ENCODE results near the gene PFDN2.
A peak's percentile ranks its signal among the peaks of the same experiment; 100 is the strongest.
"Not testable (repeated sequence)": the region's sequence is repeated elsewhere in the genome, so short reads cannot be mapped to it uniquely, and the experiment has no call there.

PFDN2 gene

GRCh38 chr1:161079436-161080110, 38.3 kb downstream of the PFDN2 start:
- DNase-seq, result no peak

GRCh38 chr1:161077426-161077825, 40.4 kb downstream of the PFDN2 start:
- DNase-seq, result no peak

- DNase-seq, result no peak
These were observed 41.4 kb downstream of the PFDN2 start for GRCh38 chr1:161076410-161076809.

GRCh38 chr1:161074676-161075368, 43.0 kb downstream of the PFDN2 start:
- no peak for DNase-seq

GRCh38 chr1:161073474-161074121, 44.2 kb downstream of the PFDN2 start:
- no peak for DNase-seq

GRCh38 chr1:161072751-161073449, 44.9 kb downstream of the PFDN2 start:
- DNase-seq, result no peak

- DNase-seq, result peak; percentile 46
These were observed 45.9 kb downstream of the PFDN2 start for GRCh38 chr1:161071886-161072371.

GRCh38 chr1:161070761-161071160, 47.1 kb downstream of the PFDN2 start:
- DNase-seq, result no peak

GRCh38 chr1:161069731-161070270, 48.0 kb downstream of the PFDN2 start, which contains the start of gene ARHGAP30:
TSS of gene ARHGAP30 (minus strand) at chr1:161069891. CDS start at chr1:161069624, 267 bp downstream.
- DNase-seq, result peak; percentile 95

- peak; percentile 27 for DNase-seq
These were observed 48.6 kb downstream of the PFDN2 start for GRCh38 chr1:161069241-161069640.

- DNase-seq, result peak; percentile 89
These were observed 49.3 kb downstream of the PFDN2 start for GRCh38 chr1:161068306-161069234.

GRCh38 chr1:161066694-161067093, 51.1 kb downstream of the PFDN2 start:
- DNase-seq, result peak; percentile 39

GRCh38 chr1:161065681-161066080, 52.2 kb downstream of the PFDN2 start:
- DNase-seq, result not testable (repeated sequence)

- peak; percentile 29 for DNase-seq
These were observed 53.9 kb downstream of the PFDN2 start for GRCh38 chr1:161063936-161064335.

- DNase-seq, result no peak
These were observed 56.4 kb downstream of the PFDN2 start for GRCh38 chr1:161061419-161061818.

GRCh38 chr1:161059293-161059692, 58.5 kb downstream of the PFDN2 start:
- no peak for DNase-seq

GRCh38 chr1:161054805-161055204, 63.0 kb downstream of the PFDN2 start:
- DNase-seq, result no peak

- no peak for DNase-seq
These were observed 63.6 kb downstream of the PFDN2 start for GRCh38 chr1:161054232-161054631.

GRCh38 chr1:161052899-161053298, 64.9 kb downstream of the PFDN2 start:
- no peak for DNase-seq

GRCh38 chr1:161051219-161051618, 66.6 kb downstream of the PFDN2 start:
- no peak for DNase-seq

Measured in CD4-positive, alpha-beta T cell treated with Interleukin-4 for 4 hours (primary cell).